Neural progenitor cell (in vitro differentiated cells): ENCODE results near the gene BRD4.

Source experiments
- CTCF ChIP-seq: fragments of 200-600 bp; sonication (generic); IDR thresholded peaks from 2 replicates; pipeline ENCODE4 v1.5.1; 2017; ENCODE audit warnings: antibody characterized with exemption, mild to moderate bottlenecking
- EZH2 ChIP-seq: fragments of 200-600 bp; sonication (generic); IDR thresholded peaks from 2 replicates; pipeline ENCODE4 v1.6.1; 2017; ENCODE audit warnings: antibody characterized with exemption, mild to moderate bottlenecking, moderate library complexity

GRCh38 chr19:15284896-15285295 is 47.4 kb downstream of the BRD4 start:
- TF ChIP-seq CTCF: no peak
- TF ChIP-seq EZH2: no peak
